ENCODE results near the gene CSN1S1.

CSN1S1 gene

DNA sequence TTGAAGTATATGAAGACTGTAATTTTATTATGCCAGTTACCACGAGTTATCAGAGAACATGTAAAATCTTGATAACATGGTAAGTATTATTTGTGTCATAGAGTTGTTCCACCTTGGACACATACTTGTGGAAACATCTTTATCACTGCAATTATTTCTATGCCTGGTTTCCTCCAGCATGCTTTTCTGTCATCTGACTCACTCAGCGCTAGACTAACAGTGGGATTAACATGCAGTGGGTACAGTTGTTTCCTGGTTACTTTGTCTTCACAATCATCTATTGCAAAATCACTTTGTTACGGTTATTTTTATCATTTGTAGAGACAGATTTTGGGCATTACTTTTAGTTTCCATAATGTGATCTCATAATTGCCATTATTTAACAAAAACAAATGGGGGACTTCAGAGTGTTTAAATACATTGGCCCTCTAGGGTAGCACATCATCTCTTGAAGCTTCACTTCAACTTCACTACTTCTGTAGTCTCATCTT is 64.7 kb downstream of the CSN1S1 start, which contains the start of gene STATH:
Gene STATH (plus strand): TSS at position 441 of the 491 bp plus-strand sequence. CDS start 2,472 bp downstream, outside the sequence.
- no peak for DNase-seq
